HepG2 (cell line): ENCODE measurements around the gene TAF5. TPM values are rescaled to one million over a fixed set of nuclear protein-coding genes. Genes with fewer than 3 reads are reported as not detected.
A peak's percentile ranks its signal among the peaks of the same experiment; 100 is the strongest.

Experiments used
- FOXK1 ChIP-seq: sonication (generic); formaldehyde crosslinking; IDR thresholded peaks from 2 replicates; pipeline ENCODE4 v1.4.0; 2020; ENCODE audit warnings: low read depth, missing genetic modification reagents, borderline replicate concordance
- GLI4 ChIP-seq: sonication (generic); formaldehyde crosslinking; IDR thresholded peaks from 2 replicates; pipeline ENCODE4 v1.5.1; 2020; ENCODE audit warnings: missing genetic modification reagents, mild to moderate bottlenecking, moderate library complexity, borderline replicate concordance
- GTF3A ChIP-seq: sonication (generic); formaldehyde crosslinking; conservative IDR thresholded peaks from 2 replicates; pipeline ENCODE4 v1.4.0; 2020; ENCODE audit warnings: mild to moderate bottlenecking, missing genetic modification reagents
- HIVEP1 ChIP-seq: sonication (generic); formaldehyde crosslinking; IDR thresholded peaks from 2 replicates; pipeline ENCODE4 v1.4.0; 2020; ENCODE audit warnings: mild to moderate bottlenecking, missing genetic modification reagents
- HOXA9 ChIP-seq: sonication (generic); formaldehyde crosslinking; IDR thresholded peaks from 2 replicates; pipeline ENCODE4 v1.8.1; 2022; ENCODE audit warnings: missing genetic modification reagents, mild to moderate bottlenecking, moderate library complexity, borderline replicate concordance
- NAIF1 ChIP-seq: sonication (generic); formaldehyde crosslinking; IDR thresholded peaks from 2 replicates; pipeline ENCODE4 v1.5.0; 2020; ENCODE audit warnings: mild to moderate bottlenecking, missing genetic modification reagents, borderline replicate concordance
- NFYC ChIP-seq: IDR thresholded peaks from 2 replicates; pipeline ENCODE4 v1.6.1; 2016; ENCODE audit warnings: missing genetic modification reagents, missing compliant biosample characterization
- SRSF4 ChIP-seq: fragments of 200-400 bp; formaldehyde crosslinking; IDR thresholded peaks from one replicate; pipeline ENCODE4 v1.6.1; 2018; ENCODE audit warnings: mild to moderate bottlenecking, low read depth, low read length, moderate library complexity; ENCODE audit not compliant: poor library complexity, severe bottlenecking
- THAP11 ChIP-seq: IDR thresholded peaks from 2 replicates; pipeline ENCODE4 v1.6.1; 2016; ENCODE audit warnings: missing biosample characterization, missing genetic modification reagents
- ZNF317 ChIP-seq: sonication (generic); formaldehyde crosslinking; IDR thresholded peaks from 2 replicates; pipeline ENCODE4 v1.5.0; 2020; ENCODE audit warnings: mild to moderate bottlenecking, missing genetic modification reagents
- ZNF737 ChIP-seq: sonication (generic); formaldehyde crosslinking; IDR thresholded peaks from 2 replicates; pipeline ENCODE4 v1.5.0; 2020; ENCODE audit warnings: missing genetic modification reagents, mild to moderate bottlenecking, borderline replicate concordance
- polyA plus RNA-seq, 8 experiments: library from polyadenylated mRNA; depleted of rRNA in 3 of 8; stranded (reverse) in 7 of 8; unstranded in 1 of 8; fragments of >200 nt; fragmentation: Illumina TruSeq in 4 of 8; extraction: Trizol in 4 of 8; gene quantifications; 2 replicates each; pipeline versions ENCODE4 v1.2.1 to v1.2.3, GENCODE V29; 2011 to 2016; ENCODE audit warnings: low read depth in 4 of 8, missing spikeins in 1 of 8, mixed read lengths in 1 of 8; ENCODE audit not compliant: insufficient read depth in 1 of 8
- total RNA-seq, 5 experiments: library from RNA; depleted of rRNA; stranded (reverse); fragments of >200 nt; fragmentation: Illumina TruSeq; extraction: Trizol; gene quantifications; 2 replicates each; pipeline ENCODE4 v1.2.3, GENCODE V29; 2016; ENCODE audit warnings: low read depth in 1 of 5
- TF ChIP-seq, protein P1 (sequence below): sonication (generic); formaldehyde crosslinking; IDR thresholded peaks from 2 replicates; pipeline ENCODE4 v1.4.0; 2020; ENCODE audit warnings: low read depth, missing genetic modification reagents
- TF ChIP-seq, protein P2 (sequence below): sonication (generic); formaldehyde crosslinking; IDR thresholded peaks from 2 replicates; pipeline ENCODE4 v1.4.0; 2020; ENCODE audit warnings: mild to moderate bottlenecking, missing genetic modification reagents
- TF ChIP-seq, protein P3 (sequence below): sonication (generic); formaldehyde crosslinking; IDR thresholded peaks from 2 replicates; pipeline ENCODE4 v1.5.1; 2020; ENCODE audit warnings: missing genetic modification reagents, mild to moderate bottlenecking, borderline replicate concordance
- TF ChIP-seq, protein P4 (sequence below): sonication (generic); formaldehyde crosslinking; IDR thresholded peaks from 2 replicates; pipeline ENCODE4 v1.5.0; 2020; ENCODE audit warnings: mild to moderate bottlenecking, missing genetic modification reagents

Gene TAF5
- total and polyA plus RNA-seq, 2 of the 13 experiments (the other 11 are each of a cell fraction or from before 2014, with no cell fraction given): 3.8 to 8.7 TPM

DNA sequence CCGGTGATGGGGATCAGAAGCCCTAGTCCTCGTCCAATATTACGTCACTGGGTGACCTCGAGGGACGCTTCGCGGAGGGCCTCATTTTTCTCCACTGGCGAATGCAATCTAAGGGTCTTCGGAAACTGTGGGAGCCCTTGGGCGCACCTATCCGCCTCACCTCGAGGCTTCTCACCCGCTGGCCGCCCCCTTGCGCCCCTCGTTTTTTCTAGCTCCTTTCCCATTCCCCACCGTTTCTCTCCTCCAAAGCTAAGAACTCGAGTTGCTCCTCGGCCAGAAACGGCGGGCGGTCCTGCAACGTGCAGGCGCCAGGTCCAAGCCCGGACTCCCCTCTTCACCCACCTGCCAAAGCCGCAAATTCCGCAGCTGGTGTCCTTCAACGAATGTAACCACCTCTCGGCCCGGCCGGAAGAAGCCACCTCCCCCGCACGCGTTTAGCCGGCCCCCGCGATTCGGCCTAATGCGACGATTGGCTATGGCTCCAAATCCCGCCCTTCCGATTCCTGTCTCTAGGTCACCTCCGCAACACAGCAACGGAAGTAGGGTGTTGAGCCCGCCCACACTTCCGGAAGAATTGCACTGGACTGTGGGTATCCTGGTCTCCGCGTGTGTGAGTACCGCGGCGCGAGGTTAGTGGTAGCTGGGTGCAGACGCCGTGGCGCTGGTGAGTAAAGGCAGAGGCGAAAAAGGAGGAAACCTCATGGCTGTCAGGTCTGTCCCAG is 28.5 kb downstream of the TAF5 start, which contains the start of the genes ATP5MK and PDCD11 (continued):
- TF ChIP-seq, protein P1, sequence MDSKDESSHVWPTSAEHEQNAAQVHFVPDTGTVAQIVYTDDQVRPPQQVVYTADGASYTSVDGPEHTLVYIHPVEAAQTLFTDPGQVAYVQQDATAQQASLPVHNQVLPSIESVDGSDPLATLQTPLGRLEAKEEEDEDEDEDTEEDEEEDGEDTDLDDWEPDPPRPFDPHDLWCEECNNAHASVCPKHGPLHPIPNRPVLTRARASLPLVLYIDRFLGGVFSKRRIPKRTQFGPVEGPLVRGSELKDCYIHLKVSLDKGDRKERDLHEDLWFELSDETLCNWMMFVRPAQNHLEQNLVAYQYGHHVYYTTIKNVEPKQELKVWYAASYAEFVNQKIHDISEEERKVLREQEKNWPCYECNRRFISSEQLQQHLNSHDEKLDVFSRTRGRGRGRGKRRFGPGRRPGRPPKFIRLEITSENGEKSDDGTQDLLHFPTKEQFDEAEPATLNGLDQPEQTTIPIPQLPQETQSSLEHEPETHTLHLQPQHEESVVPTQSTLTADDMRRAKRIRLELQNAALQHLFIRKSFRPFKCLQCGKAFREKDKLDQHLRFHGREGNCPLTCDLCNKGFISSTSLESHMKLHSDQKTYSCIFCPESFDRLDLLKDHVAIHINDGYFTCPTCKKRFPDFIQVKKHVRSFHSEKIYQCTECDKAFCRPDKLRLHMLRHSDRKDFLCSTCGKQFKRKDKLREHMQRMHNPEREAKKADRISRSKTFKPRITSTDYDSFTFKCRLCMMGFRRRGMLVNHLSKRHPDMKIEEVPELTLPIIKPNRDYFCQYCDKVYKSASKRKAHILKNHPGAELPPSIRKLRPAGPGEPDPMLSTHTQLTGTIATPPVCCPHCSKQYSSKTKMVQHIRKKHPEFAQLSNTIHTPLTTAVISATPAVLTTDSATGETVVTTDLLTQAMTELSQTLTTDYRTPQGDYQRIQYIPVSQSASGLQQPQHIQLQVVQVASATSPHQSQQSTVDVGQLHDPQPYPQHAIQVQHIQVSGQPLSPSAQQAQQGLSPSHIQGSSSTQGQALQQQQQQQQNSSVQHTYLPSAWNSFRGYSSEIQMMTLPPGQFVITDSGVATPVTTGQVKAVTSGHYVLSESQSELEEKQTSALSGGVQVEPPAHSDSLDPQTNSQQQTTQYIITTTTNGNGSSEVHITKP (CRISPR knock-in tag): 0 out of 2 replicates have a peak, but pooled peaks have one; percentile 28
- TF ChIP-seq HOXA9 (peak; percentile 72; the same call in 1 of the 2 replicates), THAP11 (CRISPR knock-in tag) (peak; percentile 94), FOXK1 (CRISPR knock-in tag) (peak; percentile 96), GLI4 (CRISPR knock-in tag) (peak; percentile 56; the same call in 1 of the 2 replicates), ZNF317 (CRISPR knock-in tag) (peak; percentile 23; the same call in 1 of the 2 replicates), NFYC (CRISPR knock-in tag) (peak; percentile 93), SRSF4 (no peak), ZNF737 (CRISPR knock-in tag) (no peak), HIVEP1 (peak; percentile 60; the same call in 1 of the 2 replicates), GTF3A (CRISPR knock-in tag) (no peak), NAIF1 (CRISPR knock-in tag) (peak; percentile 90)
- TF ChIP-seq, protein P2, sequence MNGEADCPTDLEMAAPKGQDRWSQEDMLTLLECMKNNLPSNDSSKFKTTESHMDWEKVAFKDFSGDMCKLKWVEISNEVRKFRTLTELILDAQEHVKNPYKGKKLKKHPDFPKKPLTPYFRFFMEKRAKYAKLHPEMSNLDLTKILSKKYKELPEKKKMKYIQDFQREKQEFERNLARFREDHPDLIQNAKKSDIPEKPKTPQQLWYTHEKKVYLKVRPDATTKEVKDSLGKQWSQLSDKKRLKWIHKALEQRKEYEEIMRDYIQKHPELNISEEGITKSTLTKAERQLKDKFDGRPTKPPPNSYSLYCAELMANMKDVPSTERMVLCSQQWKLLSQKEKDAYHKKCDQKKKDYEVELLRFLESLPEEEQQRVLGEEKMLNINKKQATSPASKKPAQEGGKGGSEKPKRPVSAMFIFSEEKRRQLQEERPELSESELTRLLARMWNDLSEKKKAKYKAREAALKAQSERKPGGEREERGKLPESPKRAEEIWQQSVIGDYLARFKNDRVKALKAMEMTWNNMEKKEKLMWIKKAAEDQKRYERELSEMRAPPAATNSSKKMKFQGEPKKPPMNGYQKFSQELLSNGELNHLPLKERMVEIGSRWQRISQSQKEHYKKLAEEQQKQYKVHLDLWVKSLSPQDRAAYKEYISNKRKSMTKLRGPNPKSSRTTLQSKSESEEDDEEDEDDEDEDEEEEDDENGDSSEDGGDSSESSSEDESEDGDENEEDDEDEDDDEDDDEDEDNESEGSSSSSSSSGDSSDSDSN (CRISPR knock-in tag): peak; percentile 56; the same call in 1 of the 2 replicates
- TF ChIP-seq, protein P3, sequence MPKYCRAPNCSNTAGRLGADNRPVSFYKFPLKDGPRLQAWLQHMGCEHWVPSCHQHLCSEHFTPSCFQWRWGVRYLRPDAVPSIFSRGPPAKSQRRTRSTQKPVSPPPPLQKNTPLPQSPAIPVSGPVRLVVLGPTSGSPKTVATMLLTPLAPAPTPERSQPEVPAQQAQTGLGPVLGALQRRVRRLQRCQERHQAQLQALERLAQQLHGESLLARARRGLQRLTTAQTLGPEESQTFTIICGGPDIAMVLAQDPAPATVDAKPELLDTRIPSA: peak; percentile 73; the same call in 1 of the 2 replicates
- TF ChIP-seq, protein P4, sequence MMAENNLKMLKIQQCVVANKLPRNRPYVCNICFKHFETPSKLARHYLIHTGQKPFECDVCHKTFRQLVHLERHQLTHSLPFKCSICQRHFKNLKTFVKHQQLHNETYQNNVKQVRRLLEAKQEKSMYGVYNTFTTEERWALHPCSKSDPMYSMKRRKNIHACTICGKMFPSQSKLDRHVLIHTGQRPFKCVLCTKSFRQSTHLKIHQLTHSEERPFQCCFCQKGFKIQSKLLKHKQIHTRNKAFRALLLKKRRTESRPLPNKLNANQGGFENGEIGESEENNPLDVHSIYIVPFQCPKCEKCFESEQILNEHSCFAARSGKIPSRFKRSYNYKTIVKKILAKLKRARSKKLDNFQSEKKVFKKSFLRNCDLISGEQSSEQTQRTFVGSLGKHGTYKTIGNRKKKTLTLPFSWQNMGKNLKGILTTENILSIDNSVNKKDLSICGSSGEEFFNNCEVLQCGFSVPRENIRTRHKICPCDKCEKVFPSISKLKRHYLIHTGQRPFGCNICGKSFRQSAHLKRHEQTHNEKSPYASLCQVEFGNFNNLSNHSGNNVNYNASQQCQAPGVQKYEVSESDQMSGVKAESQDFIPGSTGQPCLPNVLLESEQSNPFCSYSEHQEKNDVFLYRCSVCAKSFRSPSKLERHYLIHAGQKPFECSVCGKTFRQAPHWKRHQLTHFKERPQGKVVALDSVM: 0 out of 2 replicates have a peak, but pooled peaks have one; percentile 32
